K562 (cell line): Measurements from ENCODE around the gene HAO2. TPM values are rescaled to one million over a fixed set of nuclear protein-coding genes. Genes with fewer than 3 reads are reported as not detected.

Experiments used
- ATAC-seq: fragments of 200-7000 bp; cut with Tn5 transposase; 3 replicates; pipeline ENCODE4 v1.9.1; 2020; ENCODE audit warnings: moderate library complexity
- BruUV-seq: library from RNA; stranded (reverse); fragments of 400-500 nt; replicated peaks from 2 replicates; lab custom pipeline; 2021; lab: Mats Ljungman, UMichigan
- CTCF ChIA-PET: fragments of 300-600 bp; formaldehyde crosslinking; extraction: SDS; loops from one replicate; lab custom pipeline; 2021; ENCODE audit warnings: low intra/inter-chr PET ratio; lab: Yijun Ruan, JAX
- POLR2A ChIA-PET: fragments of 300-600, 350-650 bp; sonication (Branson Sonifier 250); formaldehyde crosslinking; extraction: SDS; loops from one replicate; lab custom pipeline; 2021; ENCODE audit warnings: antibody characterized with exemption, inconsistent platforms; lab: Yijun Ruan, JAX
- DNase-seq, 4 experiments: peaks; one replicate each; pipeline versions ENCODE4 v3.0.0 to v3.0.0-alpha.2; 2011 to 2018; ENCODE audit warnings: low spot score in 3 of 4, mixed read lengths in 3 of 4; ENCODE audit errors: extremely low read depth in 1 of 4
- FAIRE-seq: peaks from 2 replicates; lab custom pipeline; 2011; peaks lifted over from hg19 to GRCh38; lab: Jason Lieb, UNC
- H2AFZ ChIP-seq: 2 replicates; pipeline ENCODE4 v1.6.0; 2011; ENCODE audit warnings: low read depth, low read length, control low read depth, inconsistent platforms
- H3K27ac ChIP-seq: fragments of 200-600 bp; 3 replicates; pipeline ENCODE4 v1.8.0; 2011; ENCODE audit warnings: low read depth, mild to moderate bottlenecking, control low read depth, inconsistent platforms, low read length, moderate library complexity, mixed read lengths; ENCODE audit errors: extremely low read depth
- H3K27me3 ChIP-seq, 2 experiments: fragments of 300-600 bp in 1 of 2; 2 replicates in 1 of 2; 3 replicates in 1 of 2; pipeline versions ENCODE4 v1.6.0 to v1.8.0; 2011; ENCODE audit warnings: inconsistent platforms in 2 of 2, low read length in 2 of 2, mild to moderate bottlenecking in 1 of 2, mixed read lengths in 1 of 2, moderate library complexity in 1 of 2; ENCODE audit not compliant: control insufficient read depth in 2 of 2, insufficient read depth in 2 of 2
- H3K36me3 ChIP-seq: fragments of 300-600 bp; 3 replicates; pipeline ENCODE4 v1.8.0; 2011; ENCODE audit warnings: mild to moderate bottlenecking, low read length, inconsistent platforms; ENCODE audit not compliant: control insufficient read depth, insufficient read depth
- H3K4me1 ChIP-seq, 2 experiments: fragments of 200-600 bp in 1 of 2; replicated peaks in 1 of 2; 2 replicates in 1 of 2; 3 replicates in 1 of 2; pipeline versions ENCODE4 v1.5.1 to v1.8.0; 2011; ENCODE audit warnings: inconsistent platforms in 2 of 2, low read length in 2 of 2, mild to moderate bottlenecking in 1 of 2, mixed read lengths in 1 of 2, moderate library complexity in 1 of 2; ENCODE audit not compliant: control insufficient read depth in 2 of 2, insufficient read depth in 2 of 2
- H3K4me2 ChIP-seq: 2 replicates; pipeline ENCODE4 v1.6.1; 2011; ENCODE audit warnings: low read length, control low read depth, inconsistent platforms, mixed read lengths; ENCODE audit not compliant: insufficient read depth
- H3K4me3 ChIP-seq: fragments of 200-600 bp; sonication (generic), shearing (Covaris generic); 2 replicates; pipeline ENCODE4 v1.5.1; 2016; ENCODE audit warnings: control low read depth, inconsistent platforms
- H3K79me2 ChIP-seq: fragments of 200-600 bp; 3 replicates; pipeline ENCODE4 v1.8.0; 2011; ENCODE audit warnings: low read length, inconsistent platforms; ENCODE audit not compliant: control insufficient read depth, insufficient read depth
- H3K9ac ChIP-seq, 2 experiments: 2 replicates each; pipeline versions ENCODE4 v1.6.0 to v1.6.1; 2011; ENCODE audit warnings: low read depth in 2 of 2, low read length in 2 of 2, control low read depth in 1 of 2, inconsistent platforms in 1 of 2, mild to moderate bottlenecking in 1 of 2, mixed read lengths in 1 of 2; ENCODE audit not compliant: insufficient read depth in 1 of 2
- H3K9me1 ChIP-seq: one replicate; pipeline ENCODE4 v1.6.0; 2011; ENCODE audit warnings: inconsistent platforms, mild to moderate bottlenecking, low read length, moderate library complexity; ENCODE audit not compliant: control insufficient read depth, insufficient read depth
- H3K9me3 ChIP-seq: replicated peaks from 2 replicates; pipeline ENCODE4 v1.5.1; 2011; ENCODE audit warnings: low read depth, low read length, inconsistent platforms; ENCODE audit not compliant: control insufficient read depth, insufficient read depth
- H4K20me1 ChIP-seq: replicated peaks from 2 replicates; pipeline ENCODE4 v1.6.1; 2011; ENCODE audit warnings: low read length, inconsistent platforms, mixed read lengths; ENCODE audit not compliant: control insufficient read depth, insufficient read depth
- CHCHD3 ChIP-seq: fragments of 250-450 bp; sonication (Bioruptor Pico); IDR thresholded peaks from 2 replicates; pipeline ENCODE4 v2.1.2; 2022; ENCODE audit warnings: mild to moderate bottlenecking
- GTF3C2 ChIP-seq: IDR thresholded peaks from 3 replicates; pipeline ENCODE4 v1.6.1; 2011; ENCODE audit warnings: borderline replicate concordance, mild to moderate bottlenecking, moderate library complexity; ENCODE audit not compliant: insufficient read length; ENCODE audit errors: extremely low read depth
- SP2 ChIP-seq: IDR thresholded peaks from 2 replicates; pipeline ENCODE4 v1.6.1; 2011; ENCODE audit warnings: mild to moderate bottlenecking, low read depth, low read length, moderate library complexity; ENCODE audit not compliant: poor library complexity, severe bottlenecking; ENCODE audit errors: extremely low read depth
- in situ Hi-C: fragments of 300-500 bp; cut with MboI; formaldehyde crosslinking; loops from 4 replicates; pipeline ENCODE4 v1.15.0; 2018; ENCODE audit warnings: inconsistent platforms, mixed read lengths
- intact Hi-C: fragments of 100-400 bp; cut with micrococcal nuclease; formaldehyde crosslinking; loops from 2 replicates; pipeline ENCODE4 v1.14.2; 2022
- polyA plus RNA-seq, 8 experiments: library from polyadenylated mRNA; depleted of rRNA in 4 of 8; stranded (reverse) in 5 of 8; unstranded in 3 of 8; fragments of >200 nt; fragmentation: Nextera tagmentation in 2 of 8; fragmentation: Illumina TruSeq in 1 of 8; extraction: Ambion mirVana in 2 of 8; extraction: Trizol in 1 of 8; gene quantifications; 2 replicates each; pipeline versions ENCODE4 v1.2.1 to v1.2.3, GENCODE V29; 2011 to 2014; ENCODE audit warnings: inconsistent platforms in 1 of 8, missing spikeins in 1 of 8
- total RNA-seq, 7 experiments: library from RNA; depleted of rRNA in 6 of 7; stranded (reverse); fragments of >200 nt in 6 of 7; fragmentation: Illumina TruSeq in 2 of 7; extraction: Trizol in 2 of 7; gene quantifications; 2 replicates each; pipeline versions ENCODE4 v1.2.1 to v1.2.3, GENCODE V29; 2011 to 2021; ENCODE audit warnings: low replicate concordance in 1 of 7

HAO2 gene
- total and polyA plus RNA-seq, 9 of the 15 experiments (the other 6 are each of a cell fraction or from before 2014, with no cell fraction given): not detected

- in situ Hi-C loops (no loop called here), intact Hi-C loops (no loop called here)
- no peak overlapping the region for H3K9ac ChIP-seq
- no peak overlapping the region for H3K27ac ChIP-seq
- no peak for FAIRE-seq
- no peaks in the 10 kb centered on the region for H4K20me1 ChIP-seq
- H3K4me2 ChIP-seq: no peak overlapping the region
- POLR2A ChIA-PET: no interaction called here
- no TSS peak for BruUV-seq
- H2AFZ ChIP-seq: no peak overlapping the region
- H3K9me1 ChIP-seq: no peaks in the 10 kb centered on the region
- TF ChIP-seq SP2 (no peak), CHCHD3 (CRISPR knock-in tag) (no peak), GTF3C2 (no peak)
- TF ChIP-seq, all 486 proteins: peak for 0
- peaks cover 3 to 6% of the 10 kb centered on the region in 2 experiments; a peak in 2 of 5 replicates for H3K27me3 ChIP-seq
- H3K79me2 ChIP-seq: no peaks in the 10 kb centered on the region
- H3K4me1 ChIP-seq: no peaks in the 10 kb centered on the region
- CTCF ChIA-PET: no interaction called here
- ATAC-seq (no peak), DNase-seq (no peak)
- H3K4me3 ChIP-seq: no peak overlapping the region
- H3K9me3 ChIP-seq: no peaks in the 10 kb centered on the region
- no peaks in the 10 kb centered on the region for H3K36me3 ChIP-seq
Measured at GRCh38 chr1:119390526-119390925, 21.9 kb downstream of the HAO2 start.
